NCI-H2227 treated with DMSO at 0.1 percent for 48 hours (cell line): ENCODE data around the gene VPS35.
"Not testable (repeated sequence)": the region's sequence is repeated elsewhere in the genome, so short reads cannot be mapped to it uniquely, and the experiment has no call there.

Experiments used
- DNase-seq: peaks from one replicate; lab custom pipeline; 2025; lab: John Stamatoyannopoulos, UW

The VPS35 gene

DNA sequence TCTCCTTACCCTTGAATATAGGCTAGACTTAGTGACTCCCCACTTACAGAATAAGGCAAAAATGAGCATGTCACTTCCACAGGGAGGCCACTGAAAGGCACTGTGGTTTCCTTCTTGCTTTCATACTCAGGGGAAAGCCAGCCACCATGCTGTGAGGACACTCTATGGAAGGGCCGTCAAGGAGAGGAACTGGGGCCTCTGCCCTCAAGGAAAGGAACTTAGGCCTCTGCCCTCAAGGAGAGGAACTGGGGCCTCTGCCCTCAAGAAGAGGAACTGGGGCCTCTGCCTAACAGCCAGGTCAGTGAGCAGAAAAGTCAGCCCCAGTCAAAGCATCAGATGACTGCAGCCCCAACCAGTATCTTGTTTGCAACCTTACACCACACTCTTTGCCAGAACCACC, 30.1 kb downstream of the VPS35 start:
- DNase-seq: no peak

- DNase-seq: no peak
These were observed 37.7 kb downstream of the VPS35 start for GRCh38 chr16:46651305-46651704.

DNA sequence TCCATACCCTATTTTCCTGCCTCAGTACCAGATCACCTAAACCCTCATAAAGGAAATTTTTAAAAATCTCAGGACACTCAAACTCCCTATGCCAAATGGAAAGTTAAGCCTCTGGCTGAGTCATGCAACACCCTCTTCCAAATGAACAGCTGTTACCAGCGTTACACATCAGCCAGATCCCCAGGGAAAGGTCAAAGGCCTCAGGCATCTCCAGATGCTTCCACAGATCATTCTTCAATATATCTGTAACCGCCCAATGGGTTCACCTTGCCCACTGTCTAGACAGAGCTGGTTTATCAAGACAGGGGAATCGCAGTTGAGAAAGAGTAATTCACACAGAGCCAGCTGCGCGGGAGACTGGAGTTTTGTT, 38.7 kb downstream of the VPS35 start:
- DNase-seq: no peak

- no peak for DNase-seq
These were observed 39.3 kb downstream of the VPS35 start for GRCh38 chr16:46649588-46650253.

GRCh38 chr16:46648656-46649055, 40.3 kb downstream of the VPS35 start:
- no peak for DNase-seq

DNA sequence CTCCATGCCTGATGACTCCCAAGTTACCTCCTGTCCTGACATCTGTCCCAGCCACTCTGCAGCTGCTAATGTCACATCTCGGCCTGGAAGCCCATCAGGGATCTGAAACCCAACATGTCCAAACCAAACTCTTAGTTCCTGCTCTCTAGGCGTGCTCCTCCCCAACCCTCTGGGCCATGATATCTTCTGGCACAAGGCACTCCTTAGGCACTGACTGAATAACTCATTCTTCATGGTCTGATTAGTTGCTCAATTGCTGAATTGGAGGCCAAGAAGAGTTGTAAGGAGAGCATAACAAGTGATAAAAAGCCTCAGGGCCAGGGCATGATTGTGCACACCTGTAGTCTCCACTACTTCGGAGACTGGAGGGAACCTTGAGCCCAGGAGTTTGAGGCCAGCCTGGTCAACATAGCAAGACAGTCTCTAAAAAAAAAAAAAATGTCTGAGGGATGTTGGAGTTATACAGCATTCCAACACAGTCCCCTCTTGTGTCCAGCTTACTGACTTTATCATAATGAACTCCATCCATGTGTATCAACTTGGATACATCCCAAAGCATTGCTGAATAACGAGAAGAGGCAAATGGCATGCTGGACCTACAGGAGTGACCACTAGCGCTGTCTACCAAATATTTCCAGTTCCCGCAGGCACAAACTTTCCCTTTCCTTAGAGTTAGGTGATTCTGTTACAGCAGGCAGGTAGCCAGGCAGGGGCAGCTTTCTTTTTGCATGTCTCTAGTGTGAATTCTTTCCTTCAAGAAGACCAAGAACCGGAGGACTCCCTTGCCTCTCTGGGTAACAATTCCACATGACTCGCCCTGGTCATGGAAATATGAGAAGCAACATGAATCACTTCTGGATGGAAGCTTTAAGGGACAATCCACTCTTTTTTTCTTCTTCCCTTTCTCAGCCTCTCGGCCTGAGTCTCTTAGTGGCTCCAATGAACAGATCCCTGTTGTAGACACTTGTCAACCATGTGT, 49.7 kb downstream of the VPS35 start:
- no peak for DNase-seq

- DNase-seq: peak; percentile 81
These were observed 55.9 kb downstream of the VPS35 start for GRCh38 chr16:46632778-46633733.

- peak; percentile 20 for DNase-seq
These were observed 59.4 kb downstream of the VPS35 start for GRCh38 chr16:46629331-46630219.

DNA sequence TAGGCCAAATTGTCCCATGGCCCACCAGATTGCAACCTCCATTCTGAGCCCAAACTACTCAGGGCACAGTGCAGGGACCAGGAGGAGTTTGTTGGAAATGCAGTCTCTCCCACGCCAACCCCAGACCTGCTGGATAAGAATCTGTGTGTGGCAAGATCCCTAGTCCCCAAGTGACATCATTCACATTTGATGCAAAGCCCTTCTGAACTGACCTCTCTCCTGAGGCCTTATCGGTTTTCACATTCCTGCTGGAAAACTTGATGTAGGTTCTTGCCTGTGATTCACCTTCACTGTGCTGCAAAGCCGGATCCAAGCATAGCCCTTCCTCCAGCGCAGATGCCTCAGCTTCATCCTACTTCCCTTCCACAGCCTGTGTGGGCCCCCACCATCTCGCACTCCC, 61.2 kb downstream of the VPS35 start:
- no peak for DNase-seq

DNA sequence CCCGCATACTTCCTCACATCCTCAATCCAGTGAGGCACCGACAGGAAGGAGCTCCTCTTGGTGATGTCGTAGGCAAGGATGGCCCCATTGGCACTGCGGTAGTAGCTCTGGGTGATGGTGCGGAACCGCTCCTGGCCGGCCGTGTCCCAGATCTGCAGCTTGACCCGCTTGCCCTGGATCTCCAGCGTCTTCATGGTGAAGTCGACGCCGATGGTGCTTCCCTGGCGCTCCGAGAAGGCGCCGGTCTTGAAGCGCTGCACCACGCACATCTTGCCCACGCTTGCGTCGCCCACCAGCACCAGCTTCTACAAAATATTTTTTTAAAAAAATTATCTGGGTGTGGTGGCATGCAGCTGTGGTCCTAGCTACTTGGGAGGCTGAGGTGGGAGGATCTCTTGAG, 62.3 kb downstream of the VPS35 start:
- DNase-seq: not testable (repeated sequence)

DNA sequence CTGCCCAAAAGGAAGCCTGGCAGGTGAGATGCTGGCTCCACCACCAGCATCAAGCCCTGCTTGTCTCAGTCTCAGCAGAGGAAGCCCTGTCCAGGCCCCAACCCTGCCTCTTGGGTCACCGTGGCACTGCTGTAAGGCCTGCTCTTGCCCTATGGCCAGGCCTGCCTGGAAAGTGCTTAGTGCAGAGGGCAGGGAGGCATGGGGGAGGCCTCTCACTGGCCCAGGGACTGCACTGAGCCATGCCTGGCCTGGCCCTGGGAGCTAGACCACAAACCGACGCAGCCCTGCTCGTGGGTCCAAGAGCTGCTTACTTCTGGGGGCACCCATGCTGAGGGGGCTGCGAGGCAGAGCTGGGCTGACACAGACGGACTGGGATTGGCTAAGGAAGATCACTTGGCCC, 64.1 kb downstream of the VPS35 start:
- DNase-seq: not testable (repeated sequence)

DNA sequence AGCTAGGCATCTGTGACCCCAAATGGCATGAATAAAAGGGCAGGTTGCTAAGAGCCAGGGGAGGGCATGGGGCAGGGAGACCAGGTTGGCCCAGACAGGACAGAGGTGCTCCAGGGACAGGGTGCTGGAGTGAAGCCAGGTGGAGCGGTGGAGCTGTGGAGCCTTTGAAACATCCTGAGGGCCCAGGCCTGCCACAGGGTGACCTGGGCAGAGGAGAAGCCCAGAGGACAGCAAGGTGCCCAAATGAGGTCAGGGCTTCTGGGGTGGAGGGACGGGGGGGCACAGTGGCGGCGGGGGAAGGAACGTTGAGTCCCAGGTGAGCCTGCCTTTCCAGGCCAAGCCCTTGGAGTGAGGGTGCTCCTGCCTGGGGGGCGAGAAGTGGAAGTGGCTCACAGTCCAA, 65.3 kb downstream of the VPS35 start:
- not testable (repeated sequence) for DNase-seq

GRCh38 chr16:46623246-46623645, 65.7 kb downstream of the VPS35 start:
- not testable (repeated sequence) for DNase-seq

DNA sequence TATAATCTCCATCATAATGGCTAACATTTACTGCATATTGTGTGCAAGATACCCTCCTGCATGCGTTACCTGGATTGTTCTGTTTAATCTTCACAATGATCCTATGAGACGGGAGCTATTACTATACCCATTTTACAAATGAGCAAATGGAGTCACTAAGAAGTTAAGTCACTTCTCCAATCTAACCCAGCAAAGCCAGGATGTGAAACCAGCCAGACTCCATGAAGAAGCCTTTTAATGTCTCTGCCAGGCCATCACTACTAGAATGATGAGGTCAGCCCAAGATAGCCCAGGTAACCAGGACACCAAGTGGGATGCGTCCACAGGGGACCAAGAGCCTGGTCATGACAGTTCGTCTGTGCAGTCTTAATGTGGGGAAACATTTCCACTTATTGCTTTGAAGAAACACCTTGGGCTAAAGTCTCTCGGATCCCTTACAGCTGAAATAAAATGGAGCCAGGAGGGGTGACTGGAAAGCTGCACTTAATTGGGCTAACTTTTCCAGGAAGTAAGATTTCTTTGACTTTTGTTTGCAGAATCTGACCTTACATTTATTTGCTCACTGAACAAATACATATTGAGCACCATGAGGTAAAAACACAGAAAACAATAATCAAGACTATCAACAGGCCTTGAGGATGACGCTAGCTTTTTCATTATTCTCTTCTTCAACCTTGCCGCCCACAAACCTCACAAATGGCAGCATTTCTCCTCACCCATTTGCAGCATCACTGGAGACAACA, 66.9 kb downstream of the VPS35 start:
- no peak for DNase-seq

DNA sequence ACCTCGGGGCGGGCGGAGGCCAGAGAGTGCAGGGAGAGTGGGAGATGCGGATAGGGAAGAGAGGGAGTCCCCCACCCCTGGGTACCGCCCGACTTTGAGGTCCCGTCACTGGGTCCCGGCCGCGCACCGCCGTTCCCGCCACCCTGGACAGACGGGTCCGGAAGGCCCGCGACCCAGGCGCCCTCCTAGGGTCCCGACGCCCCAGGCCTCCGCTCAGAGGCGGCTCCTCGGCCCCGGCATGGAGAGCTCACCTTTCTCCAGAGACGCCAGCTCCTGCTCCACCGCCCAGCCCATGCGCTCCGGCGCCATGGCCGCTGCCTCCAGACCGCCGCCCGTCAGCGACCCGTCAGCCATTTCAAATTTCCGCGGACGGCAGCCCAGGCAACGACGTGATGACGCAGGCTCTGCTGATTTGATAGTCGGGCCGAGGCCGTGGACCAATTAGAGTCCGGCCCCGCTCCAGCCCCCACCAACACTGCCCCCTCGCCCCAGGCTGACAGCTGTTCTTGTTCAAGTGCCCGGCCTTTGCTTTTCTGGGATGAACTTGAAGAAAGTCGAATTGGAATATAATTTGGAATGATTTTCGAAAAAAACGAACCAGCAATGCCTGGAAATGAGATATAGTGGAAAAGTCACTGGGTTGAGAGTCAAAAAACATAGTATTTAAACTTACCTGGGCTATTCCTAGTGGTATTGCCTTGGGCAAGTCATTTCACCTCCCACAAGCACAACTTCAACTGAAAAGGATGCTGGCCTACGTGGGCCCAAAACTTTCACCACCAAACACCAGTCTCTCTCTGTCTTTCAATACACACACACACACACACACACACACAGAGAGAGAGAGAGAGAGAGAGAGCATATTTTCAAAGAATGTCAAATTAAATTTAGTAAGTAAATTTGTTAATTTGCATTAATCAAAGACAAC, 67.7 kb downstream of the VPS35 start, which contains the start of gene SHCBP1:
TSS of gene SHCBP1 (minus strand) at position 374 of the 928 bp plus-strand sequence. CDS start at position 354, 20 bp downstream.
- DNase-seq: peak; percentile 64

- no peak for DNase-seq
These were observed 68.5 kb downstream of the VPS35 start for GRCh38 chr16:46620266-46621005.

- DNase-seq: no peak
These were observed 70.5 kb downstream of the VPS35 start for GRCh38 chr16:46618516-46618915.

GRCh38 chr16:46614006-46614405, 75.0 kb downstream of the VPS35 start:
- DNase-seq: no peak
